Neural progenitor cell (in vitro differentiated cells): ENCODE data around the gene MAP3K2. TPM values are rescaled to one million over a fixed set of nuclear protein-coding genes. Genes with fewer than 3 reads are reported as not detected.

Source experiments
- DNase-seq: peaks from one replicate; pipeline ENCODE4 v3.0.0-alpha.2; 2016; ENCODE audit warnings: low spot score
- H2AFZ ChIP-seq: fragments of 200-600 bp; sonication (generic); replicated peaks from 2 replicates; pipeline ENCODE4 v1.6.1; 2016; ENCODE audit warnings: antibody characterized with exemption
- H3F3A ChIP-seq: fragments of 200-600 bp; sonication (generic); 2 replicates; pipeline ENCODE4 v1.6.1; 2016; ENCODE audit warnings: antibody characterized with exemption, low read depth
- H3K27ac ChIP-seq: fragments of 200-600 bp; sonication (generic); 2 replicates; pipeline ENCODE4 v1.5.1; 2016; ENCODE audit warnings: mild to moderate bottlenecking
- H3K27me3 ChIP-seq: fragments of 200-600 bp; sonication (generic); 2 replicates; pipeline ENCODE4 v1.6.1; 2016; ENCODE audit warnings: mild to moderate bottlenecking, moderate library complexity
- H3K36me3 ChIP-seq: fragments of 200-600 bp; sonication (generic); 2 replicates; pipeline ENCODE4 v1.5.1; 2016
- H3K4me1 ChIP-seq: fragments of 200-600 bp; sonication (generic); 2 replicates; pipeline ENCODE4 v1.6.1; 2016; ENCODE audit warnings: mixed run types
- H3K4me2 ChIP-seq: fragments of 200-600 bp; sonication (generic); 2 replicates; pipeline ENCODE4 v1.6.1; 2016
- H3K4me3 ChIP-seq: fragments of 200-600 bp; sonication (generic); 2 replicates; pipeline ENCODE4 v1.5.1; 2016
- H3K79me2 ChIP-seq: fragments of 200-600 bp; sonication (generic); 2 replicates; pipeline ENCODE4 v1.6.1; 2016; ENCODE audit warnings: low read depth
- H3K9ac ChIP-seq: fragments of 200-600 bp; sonication (generic); 2 replicates; pipeline ENCODE4 v1.6.1; 2016
- H3K9me3 ChIP-seq: fragments of 200-600 bp; sonication (generic); 2 replicates; pipeline ENCODE4 v1.5.1; 2016; ENCODE audit warnings: low read depth
- H4K20me1 ChIP-seq: fragments of 200-600 bp; sonication (generic); 2 replicates; pipeline ENCODE4 v1.6.1; 2016; ENCODE audit warnings: low read depth
- H3K27ac Mint-ChIP-seq: 3 replicates; pipeline ENCODE4 v1.8.0; 2021; ENCODE audit warnings: mixed read lengths
- H3K27me3 Mint-ChIP-seq: 2 replicates; pipeline ENCODE4 v1.8.0; 2022; ENCODE audit warnings: low read depth, mild to moderate bottlenecking, inconsistent platforms, moderate library complexity, mixed read lengths; ENCODE audit not compliant: insufficient read depth
- H3K36me3 Mint-ChIP-seq: 3 replicates; pipeline ENCODE4 v1.8.0; 2021; ENCODE audit warnings: mixed read lengths
- H3K4me1 Mint-ChIP-seq: 3 replicates; pipeline ENCODE4 v1.8.0; 2021; ENCODE audit warnings: mixed read lengths
- H3K4me3 Mint-ChIP-seq: 3 replicates; pipeline ENCODE4 v1.8.0; 2021; ENCODE audit warnings: mild to moderate bottlenecking, moderate library complexity, mixed read lengths
- H3K9me3 Mint-ChIP-seq: 3 replicates; pipeline ENCODE4 v1.8.0; 2020; ENCODE audit warnings: mixed read lengths
- EZH2 ChIP-seq: fragments of 200-600 bp; sonication (generic); IDR thresholded peaks from 2 replicates; pipeline ENCODE4 v1.6.1; 2017; ENCODE audit warnings: antibody characterized with exemption, mild to moderate bottlenecking, moderate library complexity
- EZH2phosphoT487 ChIP-seq: fragments of 200-600 bp; sonication (generic); IDR thresholded peaks from 2 replicates; pipeline ENCODE4 v1.6.1; 2017; ENCODE audit warnings: antibody characterized with exemption
- microRNA-seq: library from miRNA; unstranded; fragments of <30 nt; microRNA quantifications from one replicate; pipeline ENCODE4, GENCODE V29; 2016
- small RNA-seq: library from RNA; depleted of rRNA; stranded (forward); fragments of <200 nt; gene quantifications from one replicate; pipeline ENCODE3, GENCODE V24; 2015
- total RNA-seq: library from RNA; depleted of rRNA; stranded (reverse); fragments of >200 nt; gene quantifications from 2 replicates; pipeline ENCODE4 v1.2.3, GENCODE V29; 2015; ENCODE audit warnings: low replicate concordance
- TF ChIP-seq, protein P1 (sequence below): fragments of 200-600 bp; sonication (generic); IDR thresholded peaks from 2 replicates; pipeline ENCODE4 v1.5.1; 2017; ENCODE audit warnings: antibody characterized with exemption, mild to moderate bottlenecking

The MAP3K2 gene
- total RNA-seq, 1 donor from 2014 or later: 24.5 TPM

DNA sequence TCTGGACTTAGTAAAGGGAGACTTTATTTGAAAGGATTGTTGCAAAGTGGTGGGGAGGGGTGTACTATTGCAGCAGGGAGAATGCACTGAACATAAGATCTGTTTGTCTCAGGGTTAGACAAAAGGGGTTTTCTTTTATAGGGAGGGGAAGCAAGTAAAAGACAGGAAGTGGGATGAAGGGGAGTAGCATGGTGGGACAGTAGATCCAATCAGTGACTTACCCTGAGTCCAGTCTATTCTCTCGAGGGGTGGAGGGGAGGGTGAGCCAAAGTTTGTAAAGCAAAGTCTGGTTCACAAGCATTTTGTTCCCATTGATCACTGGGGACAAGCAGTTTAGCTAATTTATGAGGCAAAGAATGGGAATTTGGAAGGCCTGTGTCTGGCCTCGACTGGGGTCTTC, 132.6 kb downstream of the MAP3K2 start:
- Histone ChIP-seq H3K9me3 (no peaks in the 10 kb centered on the region), H2AFZ (no peak overlapping the region), H3K4me2 (no peak overlapping the region), H3K4me1 (no peaks in the 10 kb centered on the region), H3K9ac (no peak overlapping the region), H3K27me3 (no peaks in the 10 kb centered on the region), H3F3A (peaks cover 3% of the 10 kb centered on the region), H4K20me1 (peaks cover 3% of the 10 kb centered on the region), H3K79me2 (no peaks in the 10 kb centered on the region), H3K27ac (no peak overlapping the region), H3K4me3 (no peak overlapping the region), H3K36me3 (no peaks in the 10 kb centered on the region)
- peaks cover 9% of the 10 kb centered on the region for H3K4me1 Mint-ChIP-seq
- no peak overlapping the region for H3K27ac Mint-ChIP-seq
- TF ChIP-seq, protein P1, sequence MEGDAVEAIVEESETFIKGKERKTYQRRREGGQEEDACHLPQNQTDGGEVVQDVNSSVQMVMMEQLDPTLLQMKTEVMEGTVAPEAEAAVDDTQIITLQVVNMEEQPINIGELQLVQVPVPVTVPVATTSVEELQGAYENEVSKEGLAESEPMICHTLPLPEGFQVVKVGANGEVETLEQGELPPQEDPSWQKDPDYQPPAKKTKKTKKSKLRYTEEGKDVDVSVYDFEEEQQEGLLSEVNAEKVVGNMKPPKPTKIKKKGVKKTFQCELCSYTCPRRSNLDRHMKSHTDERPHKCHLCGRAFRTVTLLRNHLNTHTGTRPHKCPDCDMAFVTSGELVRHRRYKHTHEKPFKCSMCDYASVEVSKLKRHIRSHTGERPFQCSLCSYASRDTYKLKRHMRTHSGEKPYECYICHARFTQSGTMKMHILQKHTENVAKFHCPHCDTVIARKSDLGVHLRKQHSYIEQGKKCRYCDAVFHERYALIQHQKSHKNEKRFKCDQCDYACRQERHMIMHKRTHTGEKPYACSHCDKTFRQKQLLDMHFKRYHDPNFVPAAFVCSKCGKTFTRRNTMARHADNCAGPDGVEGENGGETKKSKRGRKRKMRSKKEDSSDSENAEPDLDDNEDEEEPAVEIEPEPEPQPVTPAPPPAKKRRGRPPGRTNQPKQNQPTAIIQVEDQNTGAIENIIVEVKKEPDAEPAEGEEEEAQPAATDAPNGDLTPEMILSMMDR: no peak
- TF ChIP-seq EZH2phosphoT487: no peak
- peaks cover 33% of the 10 kb centered on the region for H3K36me3 Mint-ChIP-seq
- DNase-seq: no peak
- H3K4me3 Mint-ChIP-seq: no peak overlapping the region
- peaks cover 4% of the 10 kb centered on the region for H3K27me3 Mint-ChIP-seq
- H3K9me3 Mint-ChIP-seq: no peaks in the 10 kb centered on the region

DNA sequence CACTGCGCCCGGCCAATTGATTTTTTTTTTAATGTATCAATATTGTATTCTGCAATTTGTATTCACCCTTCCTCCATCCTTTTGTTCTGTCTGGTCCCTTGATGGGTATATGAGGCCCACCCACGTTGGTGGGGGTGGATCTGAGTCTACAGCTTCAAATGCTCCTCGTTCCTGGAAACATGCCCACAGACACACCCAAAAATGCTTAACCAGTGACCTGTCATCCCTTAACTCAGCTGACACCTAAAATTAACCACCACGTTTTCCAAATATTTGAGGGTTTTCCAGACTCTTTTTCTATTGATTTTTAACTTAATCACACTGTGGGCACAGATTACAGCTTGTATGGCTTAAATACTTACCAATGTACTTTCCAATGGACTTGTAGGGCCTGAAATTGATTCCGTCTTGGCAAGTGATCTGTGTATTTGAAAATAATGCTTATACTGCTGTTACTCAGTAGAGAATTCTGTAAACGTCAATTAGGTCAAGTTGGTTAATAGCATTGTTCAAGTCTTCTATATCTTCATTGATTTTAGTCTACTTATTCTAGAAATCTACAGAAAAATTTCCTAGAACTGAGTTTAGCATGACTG, 133.3 kb downstream of the MAP3K2 start:
- H3K36me3 ChIP-seq: no peaks in the 10 kb centered on the region
- no peak overlapping the region for H3K9ac ChIP-seq
- H3K9me3 Mint-ChIP-seq: no peaks in the 10 kb centered on the region
- peaks cover 4% of the 10 kb centered on the region for H3K27me3 Mint-ChIP-seq
- no peaks in the 10 kb centered on the region for H3K27me3 ChIP-seq
- H2AFZ ChIP-seq: no peak overlapping the region
- TF ChIP-seq EZH2phosphoT487: no peak
- TF ChIP-seq, protein P1: no peak
- no peak for TF ChIP-seq EZH2
- no peak overlapping the region for H3K27ac Mint-ChIP-seq
- no peak overlapping the region for H3K4me3 Mint-ChIP-seq
- no peak overlapping the region for H3K27ac ChIP-seq
- H3K79me2 ChIP-seq: no peaks in the 10 kb centered on the region
- no peaks in the 10 kb centered on the region for H3K9me3 ChIP-seq
- H3K4me1 Mint-ChIP-seq: peaks cover 9% of the 10 kb centered on the region
- peaks cover 3% of the 10 kb centered on the region for H3F3A ChIP-seq
- no peaks in the 10 kb centered on the region for H3K4me1 ChIP-seq
- H3K4me3 ChIP-seq: no peak overlapping the region
- no peak overlapping the region for H3K4me2 ChIP-seq
- H3K36me3 Mint-ChIP-seq: peaks cover 27% of the 10 kb centered on the region
- DNase-seq: no peak
- H4K20me1 ChIP-seq: no peaks in the 10 kb centered on the region

Small RNA genes within 50 kb of the gene (microRNA-seq; reads per million reads assigned to microRNA genes)
- not detected for gene MIR4783

Small RNA genes within 50 kb of the gene (small RNA-seq; reads per million reads assigned to genes)
- gene MIR4783 (not detected), gene RNU6-1147P (not detected)

Other genes starting within 250 kb of the MAP3K2 start
- 3.0 and 3.8 TPM in 2 replicates for gene CYP27C1, start 167.7 kb downstream of the MAP3K2 start, total RNA-seq
- gene ERCC3, start 93.8 kb downstream of the MAP3K2 start, total RNA-seq: 68.9 and 71.5 TPM in 2 replicates
- 0.25 TPM in 1 of 2 replicates, not detected in the other for gene PROC, start 30.5 kb upstream of the MAP3K2 start, total RNA-seq
- 77.8 and 115 TPM in 2 replicates for gene IWS1, start 138.5 kb upstream of the MAP3K2 start, total RNA-seq
- 0.03 TPM in 1 of 2 replicates, not detected in the other for gene MYO7B, start 147.7 kb upstream of the MAP3K2 start, total RNA-seq